SK-N-SH (cell line): Measurements from ENCODE around the gene WDR26. TPM values are rescaled to one million over a fixed set of nuclear protein-coding genes. Genes with fewer than 3 reads are reported as not detected.

Experiments
- CTCF ChIA-PET: fragments of 300-600, 350-600 bp; formaldehyde crosslinking; extraction: SDS; loops from one replicate; lab custom pipeline; 2021; lab: Yijun Ruan, JAX
- POLR2A ChIA-PET: fragments of 350-600 bp; sonication (Branson Sonifier 250); formaldehyde crosslinking; extraction: SDS; loops from one replicate; lab custom pipeline; 2020; ENCODE audit warnings: antibody characterized with exemption, inconsistent platforms; lab: Yijun Ruan, JAX
- DNase-seq: peaks from one replicate; pipeline ENCODE4 v3.0.0; 2012
- H2AFZ ChIP-seq: fragments of 200-600 bp; sonication (generic); 2 replicates; pipeline ENCODE4 v1.8.1; 2016; ENCODE audit warnings: antibody characterized with exemption, mild to moderate bottlenecking, low read depth
- H3F3A ChIP-seq: fragments of 200-600 bp; sonication (generic); replicated peaks from 2 replicates; pipeline ENCODE3; 2016; ENCODE audit warnings: antibody characterized with exemption, mild to moderate bottlenecking; ENCODE audit not compliant: insufficient read depth
- H3K27ac ChIP-seq, 2 experiments: fragments of 200-500 bp in 1 of 2; fragments of 200-600 bp in 1 of 2; sonication (Bioruptor generic) in 1 of 2; sonication (generic), shearing (Covaris generic) in 1 of 2; 2 replicates each; pipeline versions ENCODE4 v1.5.1 to v1.6.1; 2014 to 2016; ENCODE audit warnings: low read depth in 2 of 2, inconsistent platforms in 1 of 2, low read length in 1 of 2, mild to moderate bottlenecking in 1 of 2, mixed read lengths in 1 of 2
- H3K27me3 ChIP-seq: fragments of 200-600 bp; sonication (generic), shearing (Covaris generic); 2 replicates; pipeline ENCODE4 v1.6.1; 2016; ENCODE audit warnings: mixed run types; ENCODE audit not compliant: insufficient read depth
- H3K36me3 ChIP-seq, 2 experiments: fragments of 200-500 bp in 1 of 2; fragments of 200-600 bp in 1 of 2; sonication (Bioruptor generic) in 1 of 2; sonication (generic) in 1 of 2; replicated peaks in 1 of 2; 2 replicates each; pipeline versions ENCODE3 to v1.5.1; 2014 to 2016; ENCODE audit warnings: low read length in 1 of 2, mild to moderate bottlenecking in 1 of 2; ENCODE audit not compliant: insufficient read depth in 2 of 2, control insufficient read depth in 1 of 2
- H3K4me1 ChIP-seq, 2 experiments: fragments of 200-500 bp in 1 of 2; fragments of 200-600 bp in 1 of 2; sonication (Bioruptor generic) in 1 of 2; sonication (generic), shearing (Covaris generic) in 1 of 2; 2 replicates each; pipeline versions ENCODE4 v1.5.1 to v1.6.1; 2014 to 2016; ENCODE audit warnings: low read depth in 1 of 2, low read length in 1 of 2, mixed run types in 1 of 2; ENCODE audit not compliant: insufficient read depth in 2 of 2, control insufficient read depth in 1 of 2
- H3K4me2 ChIP-seq: fragments of 200-600 bp; sonication (generic), shearing (Covaris generic); 2 replicates; pipeline ENCODE4 v1.6.1; 2017; ENCODE audit warnings: mixed run types
- H3K4me3 ChIP-seq, 2 experiments: fragments of 200-500 bp in 1 of 2; fragments of 200-600 bp in 1 of 2; sonication (Bioruptor generic) in 1 of 2; sonication (generic), shearing (Covaris generic) in 1 of 2; 2 replicates each; pipeline versions ENCODE4 v1.5.1 to v1.8.1; 2014 to 2016; ENCODE audit warnings: low read depth in 2 of 2, inconsistent platforms in 1 of 2, low read length in 1 of 2, mild to moderate bottlenecking in 1 of 2, mixed read lengths in 1 of 2, moderate library complexity in 1 of 2
- H3K79me2 ChIP-seq: fragments of 200-600 bp; sonication (generic); 2 replicates; pipeline ENCODE4 v1.8.1; 2017; ENCODE audit warnings: mild to moderate bottlenecking; ENCODE audit not compliant: insufficient read depth
- H3K9ac ChIP-seq: fragments of 200-600 bp; sonication (generic); 2 replicates; pipeline ENCODE4 v1.6.1; 2017; ENCODE audit warnings: mixed run types
- H3K9me2 ChIP-seq: fragments of 200-600 bp; sonication (generic); 2 replicates; pipeline ENCODE4 v1.6.1; 2017; ENCODE audit warnings: mixed run types
- H3K9me3 ChIP-seq: fragments of 200-600 bp; sonication (generic); 2 replicates; pipeline ENCODE4 v1.6.1; 2017; ENCODE audit warnings: mixed run types, mild to moderate bottlenecking, moderate library complexity
- H4K20me1 ChIP-seq: fragments of 200-600 bp; sonication (generic); 2 replicates; pipeline ENCODE4 v1.6.1; 2017; ENCODE audit warnings: mild to moderate bottlenecking, mixed run types; ENCODE audit not compliant: insufficient read depth
- CTCF ChIP-seq: fragments of 200-600 bp; sonication (generic); IDR thresholded peaks from 2 replicates; pipeline ENCODE4 v1.6.1; 2017; ENCODE audit warnings: antibody characterized with exemption, mild to moderate bottlenecking, moderate library complexity
- FOXM1 ChIP-seq: IDR thresholded peaks from 2 replicates; pipeline ENCODE4 v1.4.0; 2012; ENCODE audit warnings: low read depth, mild to moderate bottlenecking
- GATA2 ChIP-seq: sonication (generic); formaldehyde crosslinking; IDR thresholded peaks from 2 replicates; pipeline ENCODE4 v1.5.0; 2020; ENCODE audit warnings: mild to moderate bottlenecking, missing genetic modification reagents
- IRF3 ChIP-seq: fragments of 150-350 bp; IDR thresholded peaks from 2 replicates; pipeline ENCODE4 v1.6.1; 2016; ENCODE audit warnings: mild to moderate bottlenecking, low read depth, low read length
- JUND ChIP-seq: IDR thresholded peaks from 2 replicates; pipeline ENCODE4 v1.4.0; 2012
- MAX ChIP-seq: IDR thresholded peaks from 2 replicates; pipeline ENCODE4 v1.4.0; 2012; ENCODE audit warnings: low read depth
- RFX5 ChIP-seq: IDR thresholded peaks from 2 replicates; pipeline ENCODE4 v1.6.1; 2012; ENCODE audit warnings: mild to moderate bottlenecking, improper control_type of control experiment, low read length
- SMC3 ChIP-seq: IDR thresholded peaks from 2 replicates; pipeline ENCODE4 v1.6.1; 2012; ENCODE audit warnings: low read depth, low read length, improper control_type of control experiment
- USF1 ChIP-seq: IDR thresholded peaks from 2 replicates; pipeline ENCODE4 v1.4.0; 2012; ENCODE audit warnings: low read depth, borderline replicate concordance
- YY1 ChIP-seq: IDR thresholded peaks from 2 replicates; pipeline ENCODE4 v1.4.0; 2012; ENCODE audit warnings: low read depth, mild to moderate bottlenecking
- WGBS: methylation state at CpG from one replicate; pipeline ENCODE4 v1.1.6; 2017; ENCODE audit warnings: low lambda C conversion rate; 5-methylcytosine and 5-hydroxymethylcytosine counted together
- polyA plus RNA-seq, 3 experiments: library from polyadenylated mRNA; depleted of rRNA; stranded (reverse); fragments of >200 nt; gene quantifications; 2 replicates each; pipeline ENCODE4 v1.2.3, GENCODE V29; 2012

The WDR26 gene
- polyA plus RNA-seq, 1 of the 3 experiments (the other 2 are of a cell fraction), result 21.2 TPM

- TF ChIP-seq IRF3, result no peak
- TF ChIP-seq MAX, result no peak
- TF ChIP-seq CTCF, result no peak
- TF ChIP-seq, all 33 proteins: peak for 0
Measured at GRCh38 chr1:224432672-224433040, 1.9 kb downstream of the WDR26 start (continued).

GRCh38 chr1:224432146-224432545 is 2.5 kb downstream of the WDR26 start:
- H2AFZ ChIP-seq, result no peak overlapping the region
- H3K9me3 ChIP-seq, result no peaks in the 10 kb centered on the region
- no peak for TF ChIP-seq GATA2
- no peak for TF ChIP-seq RFX5
- no peak for TF ChIP-seq JUND
- TF ChIP-seq CTCF, result no peak
- no peak for TF ChIP-seq SMC3
- TF ChIP-seq YY1, result no peak
- peaks cover 53% of the 10 kb centered on the region for H3F3A ChIP-seq
- H3K4me1 ChIP-seq, result peaks cover 28 to 48% of the 10 kb centered on the region in 2 experiments
- H3K27ac ChIP-seq, result peak overlapping the region; percentile 79 to 81
- H3K36me3 ChIP-seq, result peaks cover 35 to 48% of the 10 kb centered on the region in 2 experiments
- peak overlapping the region; percentile 76 for H3K4me2 ChIP-seq
- H3K27me3 ChIP-seq, result no peaks in the 10 kb centered on the region
- no peak for DNase-seq
- H3K9ac ChIP-seq, result peak overlapping the region; percentile 81; the same call in 1 of the 2 replicates
- no peaks in the 10 kb centered on the region for H3K9me2 ChIP-seq
- peaks cover 42% of the 10 kb centered on the region for H4K20me1 ChIP-seq
- peaks cover 88% of the 10 kb centered on the region for H3K79me2 ChIP-seq
- H3K4me3 ChIP-seq, result peak overlapping the region; percentile 67 to 99
- ChIA-PET CTCF (interaction anchor here (0.6 to 3.9 kb wide), 6 partner anchors 11 to 1507 kb away, joined by 3 to 11 read pairs (median 4); no protein-coding TSS in a partner anchor), POLR2A (no interaction called here)
- WGBS, result 37% methylated on average over 2 of the region's 2 CpGs

- Histone ChIP-seq H3K4me3 (peak overlapping the region; percentile 67 to 99), H3K9ac (peak overlapping the region; percentile 81; the same call in 1 of the 2 replicates)
- no peak for TF ChIP-seq USF1
- no peak for TF ChIP-seq FOXM1
- no peak for TF ChIP-seq MAX
- TF ChIP-seq, all 33 proteins: peak for 0
- peak overlapping the region; percentile 76 for H3K4me2 ChIP-seq
- H2AFZ ChIP-seq, result no peak overlapping the region
- peaks cover 44% of the 10 kb centered on the region for H4K20me1 ChIP-seq
- peaks cover 88% of the 10 kb centered on the region for H3K79me2 ChIP-seq
- WGBS, result 15% methylated on average over 2 of the region's 2 CpGs
- H3K9me2 ChIP-seq, result no peaks in the 10 kb centered on the region
- no peaks in the 10 kb centered on the region for H3K9me3 ChIP-seq
- H3K36me3 ChIP-seq, result peaks cover 38 to 49% of the 10 kb centered on the region in 2 experiments
- peaks cover 28 to 48% of the 10 kb centered on the region in 2 experiments for H3K4me1 ChIP-seq
- peak overlapping the region; percentile 79 to 81 for H3K27ac ChIP-seq
- ChIA-PET POLR2A (no interaction called here), CTCF (interaction anchor here (1.2 to 3.9 kb wide), 5 partner anchors 12 to 491 kb away, joined by 3 to 11 read pairs (median 4); no protein-coding TSS in a partner anchor)
- DNase-seq, result no peak
- peaks cover 53% of the 10 kb centered on the region for H3F3A ChIP-seq
- H3K27me3 ChIP-seq, result no peaks in the 10 kb centered on the region
Measured at GRCh38 chr1:224431726-224432125, 2.9 kb downstream of the WDR26 start.
